ENCODE measurements around the gene IRF3. TPM values are rescaled to one million over a fixed set of nuclear protein-coding genes. Genes with fewer than 3 reads are reported as not detected.

Gene IRF3
- total RNA-seq, 1 experiment from 2014 or later = 81.7 TPM

- Histone ChIP-seq H3K27ac (ENCODE audit: low read depth, low read length, poor library complexity, severe bottlenecking) (peak within 1 kb of the TSS; percentile 47), H3K4me1 (ENCODE audit: insufficient read depth, low read length, poor library complexity, severe bottlenecking) (peaks cover 44% of the 10 kb centered on the region), H3K27me3 (replicated peaks; ENCODE audit: insufficient read depth, low read depth, low read length, poor library complexity) (no peaks in the 10 kb centered on the region), H3K4me3 (ENCODE audit: low read depth, low read length, poor library complexity, severe bottlenecking) (peak within 1 kb of the TSS; percentile 49), H3K36me3 (ENCODE audit: insufficient read depth, low read length, poor library complexity, severe bottlenecking) (peaks cover 26% of the 10 kb centered on the region), H3K9me3 (ENCODE audit: low read depth, low read length, poor library complexity, severe bottlenecking) (no peaks in the 10 kb centered on the region)
- peak; percentile 52 for DNase-seq (ENCODE audit: low spot score)
- ChIA-PET CTCF (interaction anchor here (0.6 to 1.5 kb wide), 5 partner anchors 8 to 447 kb away, joined by 3 to 5 read pairs (median 3); no protein-coding TSS in a partner anchor), POLR2A (ENCODE audit: low non-redundant PET) (interaction anchor here (0.6 kb wide), 1 partner anchor 9 kb away, joined by 9 read pairs; no protein-coding TSS in a partner anchor)
- BruUV-seq (replicated peaks) = no TSS peak
- TF ChIP-seq CTCF (conservative IDR thresholded peaks at IDR 0.05; ENCODE audit: low read depth, low read length) = peak; percentile 79
- TF ChIP-seq EZH2 (IDR thresholded peaks at IDR 0.05; ENCODE audit: borderline replicate concordance, low read depth, low read length, poor library complexity, severe bottlenecking) = no peak
- intact Hi-C loops (cut with micrococcal nuclease; ENCODE audit: unreplicated experiment) = no loop called here
These were observed 23.7 kb upstream of the IRF3 start, which contains the start of gene ADM5 for GRCh38 chr19:49689133-49690078. TSS of gene ADM5 (plus strand) at chr19:49689594. CDS start at chr19:49689838, 244 bp downstream.

GRCh38 chr19:49688531-49689132 lies 23.0 kb upstream of the IRF3 start:
- Histone ChIP-seq H3K27me3 (replicated peaks; ENCODE audit: insufficient read depth, low read depth, low read length, poor library complexity) (no peaks in the 10 kb centered on the region), H3K36me3 (ENCODE audit: insufficient read depth, low read length, poor library complexity, severe bottlenecking) (peaks cover 33% of the 10 kb centered on the region), H3K4me3 (ENCODE audit: low read depth, low read length, poor library complexity, severe bottlenecking) (no peak overlapping the region), H3K27ac (ENCODE audit: low read depth, low read length, poor library complexity, severe bottlenecking) (peak overlapping the region; percentile 40), H3K4me1 (ENCODE audit: insufficient read depth, low read length, poor library complexity, severe bottlenecking) (peaks cover 44% of the 10 kb centered on the region), H3K9me3 (ENCODE audit: low read depth, low read length, poor library complexity, severe bottlenecking) (no peaks in the 10 kb centered on the region)
- intact Hi-C loops (cut with micrococcal nuclease; ENCODE audit: unreplicated experiment) = no loop called here
- no TSS peak for BruUV-seq (replicated peaks)
- no peak for TF ChIP-seq EZH2 (IDR thresholded peaks at IDR 0.05; ENCODE audit: borderline replicate concordance, low read depth, low read length, poor library complexity, severe bottlenecking)
- TF ChIP-seq CTCF (conservative IDR thresholded peaks at IDR 0.05; ENCODE audit: low read depth, low read length) = no peak
- DNase-seq (ENCODE audit: low spot score) = no peak
- POLR2A ChIA-PET (ENCODE audit: low non-redundant PET) = no interaction called here
- CTCF ChIA-PET = interaction anchor here (0.6 to 0.9 kb wide), 2 partner anchors 182 to 448 kb away, joined by 3 to 4 read pairs; no protein-coding TSS in a partner anchor

GRCh38 chr19:49687566-49688316 lies 22.1 kb upstream of the IRF3 start:
- Histone ChIP-seq H3K4me3 (ENCODE audit: low read depth, low read length, poor library complexity, severe bottlenecking) (no peak overlapping the region), H3K4me1 (ENCODE audit: insufficient read depth, low read length, poor library complexity, severe bottlenecking) (peaks cover 44% of the 10 kb centered on the region), H3K27me3 (replicated peaks; ENCODE audit: insufficient read depth, low read depth, low read length, poor library complexity) (no peaks in the 10 kb centered on the region), H3K36me3 (ENCODE audit: insufficient read depth, low read length, poor library complexity, severe bottlenecking) (peaks cover 39% of the 10 kb centered on the region), H3K9me3 (ENCODE audit: low read depth, low read length, poor library complexity, severe bottlenecking) (no peaks in the 10 kb centered on the region), H3K27ac (ENCODE audit: low read depth, low read length, poor library complexity, severe bottlenecking) (peak overlapping the region; percentile 40)
- BruUV-seq (replicated peaks) = no TSS peak
- ChIA-PET CTCF (no interaction called here), POLR2A (ENCODE audit: low non-redundant PET) (no interaction called here)
- DNase-seq (ENCODE audit: low spot score) = peak; percentile 84
- no peak for TF ChIP-seq CTCF (conservative IDR thresholded peaks at IDR 0.05; ENCODE audit: low read depth, low read length)
- no peak for TF ChIP-seq EZH2 (IDR thresholded peaks at IDR 0.05; ENCODE audit: borderline replicate concordance, low read depth, low read length, poor library complexity, severe bottlenecking)
- intact Hi-C loops (cut with micrococcal nuclease; ENCODE audit: unreplicated experiment) = no loop called here

Data from A673 (cell line).